Prostate gland (tissue), 2 donors: ENCODE results near the gene PRRT1. TPM values are rescaled to one million over a fixed set of nuclear protein-coding genes. Genes with fewer than 3 reads are reported as not detected.

Experiments used
- DNase-seq: peaks from one replicate; pipeline ENCODE4 v3.0.0-alpha.2; 2019; ENCODE audit warnings: low spot score
- H3K27ac ChIP-seq, 2 donors: fragments of 200-600 bp; sonication (generic); 2 replicates each; pipeline ENCODE4 v1.5.1; 2017 to 2019
- H3K27me3 ChIP-seq: fragments of 200-600 bp; sonication (generic); replicated peaks from 2 replicates; pipeline ENCODE4 v1.5.1; 2019; ENCODE audit not compliant: insufficient read depth
- H3K36me3 ChIP-seq, 2 donors: fragments of 200-600 bp; sonication (generic); 1 replicate in 1 of 2; 2 replicates in 1 of 2; pipeline versions ENCODE4 v1.5.1 to v1.8.1; 2017 to 2019
- H3K4me1 ChIP-seq: fragments of 200-600 bp; sonication (generic); replicated peaks from 2 replicates; pipeline ENCODE4 v1.5.1; 2019
- H3K4me3 ChIP-seq, 2 donors: fragments of 200-600 bp; sonication (generic); 2 replicates each; pipeline ENCODE4 v1.5.1; 2017 to 2019
- H3K9me3 ChIP-seq: fragments of 200-600 bp; sonication (generic); 2 replicates; pipeline ENCODE4 v1.5.1; 2017
- CTCF ChIP-seq, 4 experiments: fragments of 200-600 bp in 2 of 4; fragments of 450-650 bp in 2 of 4; sonication (generic) in 2 of 4; IDR thresholded peaks; 1 replicate in 3 of 4; 2 replicates in 1 of 4; pipeline ENCODE4 v1.5.1; 2016 to 2019; ENCODE audit warnings: antibody characterized with exemption in 4 of 4, mild to moderate bottlenecking in 2 of 4, moderate library complexity in 2 of 4
- POLR2A ChIP-seq: fragments of 450-650 bp; IDR thresholded peaks from one replicate; pipeline ENCODE4 v1.6.1; 2016; ENCODE audit warnings: antibody characterized with exemption, mild to moderate bottlenecking
- POLR2AphosphoS5 ChIP-seq: sonication (generic); formaldehyde crosslinking; IDR thresholded peaks from one replicate; pipeline ENCODE4 v1.6.1; 2017; ENCODE audit warnings: antibody characterized with exemption
- WGBS: methylation state at CpG from one replicate; pipeline ENCODE4 v1.1.5; 2018; 5-methylcytosine and 5-hydroxymethylcytosine counted together
- intact Hi-C: fragments of 100-400 bp; cut with DNase I; formaldehyde crosslinking; loops from one replicate; pipeline ENCODE4 v1.14.2; 2022
- total RNA-seq, 2 donors: library from RNA; depleted of rRNA; stranded (reverse); fragments of >200 nt; gene quantifications; one replicate each; pipeline ENCODE4 v1.1.0, GENCODE V29; 2016

Gene PRRT1
- total RNA-seq, 2 donors from 2014 or later = 0.64 to 7.2 TPM

- H3K27me3 ChIP-seq = no peaks in the 10 kb centered on the region
- H3K4me3 ChIP-seq = no peak overlapping the region
- peak overlapping the region in 1 of 2 donors; percentile 19 for H3K27ac ChIP-seq
- H3K36me3 ChIP-seq = peaks cover 0 to 5% of the 10 kb centered on the region in 2 donors
- no peaks in the 10 kb centered on the region for H3K4me1 ChIP-seq
- no peaks in the 10 kb centered on the region for H3K9me3 ChIP-seq
- intact Hi-C loops = no loop called here
- DNase-seq = no peak
- no peak for TF ChIP-seq POLR2AphosphoS5
- TF ChIP-seq POLR2A = no peak
- TF ChIP-seq CTCF (IDR thresholded peaks at IDR 0.05) = no peak
- 77% methylated on average over 3 of the region's 3 CpGs for WGBS
These were observed 31.3 kb upstream of the PRRT1 start for GRCh38 chr6:32183030-32183429.

GRCh38 chr6:32182555-32182981 is 30.8 kb upstream of the PRRT1 start:
- H3K27ac ChIP-seq = no peak overlapping the region

GRCh38 chr6:32181915-32182529 is 30.3 kb upstream of the PRRT1 start:
- Histone ChIP-seq H3K4me3 (no peak overlapping the region), H3K36me3 (peaks cover 0 to 5% of the 10 kb centered on the region in 2 donors)
- intact Hi-C loops = no loop called here

More at GRCh38 chr6:32182555-32182981, 30.8 kb upstream of the PRRT1 start:
- no peak overlapping the region for H3K4me3 ChIP-seq
- no peak for DNase-seq
- TF ChIP-seq POLR2AphosphoS5 = no peak
- no peak for TF ChIP-seq POLR2A
- TF ChIP-seq CTCF (IDR thresholded peaks at IDR 0.05) = no peak
- H3K4me1 ChIP-seq = no peaks in the 10 kb centered on the region
- 83% methylated on average over 10 of the region's 10 CpGs for WGBS
- H3K36me3 ChIP-seq = peaks cover 0 to 5% of the 10 kb centered on the region in 2 donors
- H3K27me3 ChIP-seq = no peaks in the 10 kb centered on the region
- intact Hi-C loops = no loop called here
- H3K9me3 ChIP-seq = no peaks in the 10 kb centered on the region

GRCh38 chr6:32181148-32181702 is 29.5 kb upstream of the PRRT1 start:
- intact Hi-C loops = no loop called here
- H3K36me3 ChIP-seq = peaks cover 0 to 5% of the 10 kb centered on the region in 2 donors
- H3K27ac ChIP-seq = no peak overlapping the region
- H3K27me3 ChIP-seq = no peaks in the 10 kb centered on the region
- TF ChIP-seq CTCF (IDR thresholded peaks at IDR 0.05) = no peak
- TF ChIP-seq POLR2AphosphoS5 = no peak
- no peak for TF ChIP-seq POLR2A
- no peaks in the 10 kb centered on the region for H3K4me1 ChIP-seq
- no peak for DNase-seq
- no peak overlapping the region for H3K4me3 ChIP-seq
- H3K9me3 ChIP-seq = no peaks in the 10 kb centered on the region
- WGBS = 91% methylated on average over 15 of the region's 15 CpGs

More at GRCh38 chr6:32181915-32182529, 30.3 kb upstream of the PRRT1 start:
- Histone ChIP-seq H3K27ac (no peak overlapping the region), H3K9me3 (no peaks in the 10 kb centered on the region), H3K4me1 (no peaks in the 10 kb centered on the region), H3K27me3 (no peaks in the 10 kb centered on the region)
- TF ChIP-seq POLR2AphosphoS5 = no peak
- no peak for TF ChIP-seq POLR2A
- TF ChIP-seq CTCF (IDR thresholded peaks at IDR 0.05) = no peak
- DNase-seq = no peak
- 86% methylated on average over 10 of the region's 10 CpGs for WGBS
